HEK293T (cell line): Measurements from ENCODE around the gene SIK1.
"Not testable (repeated sequence)": the region's sequence is repeated elsewhere in the genome, so short reads cannot be mapped to it uniquely, and the experiment has no call there.

ENCODE experiments used
- BHLHE40 ChIP-seq: fragments of 450-650 bp; IDR thresholded peaks from 2 replicates; pipeline ENCODE4 v1.6.1; 2016; ENCODE audit warnings: mild to moderate bottlenecking, moderate library complexity, borderline replicate concordance
- ELF4 ChIP-seq: fragments of 450-650 bp; IDR thresholded peaks from 2 replicates; pipeline ENCODE4 v1.6.1; 2017; ENCODE audit warnings: antibody characterized with exemption
- FOXA1 ChIP-seq: fragments of 450-650 bp; IDR thresholded peaks from 2 replicates; pipeline ENCODE4 v1.6.1; 2016; ENCODE audit warnings: mild to moderate bottlenecking
- NFRKB ChIP-seq: fragments of 450-650 bp; IDR thresholded peaks from 2 replicates; pipeline ENCODE4 v1.6.1; 2016; ENCODE audit warnings: mild to moderate bottlenecking, moderate library complexity
- SP1 ChIP-seq: fragments of 450-650 bp; IDR thresholded peaks from 2 replicates; pipeline ENCODE4 v1.6.1; 2017

DNA sequence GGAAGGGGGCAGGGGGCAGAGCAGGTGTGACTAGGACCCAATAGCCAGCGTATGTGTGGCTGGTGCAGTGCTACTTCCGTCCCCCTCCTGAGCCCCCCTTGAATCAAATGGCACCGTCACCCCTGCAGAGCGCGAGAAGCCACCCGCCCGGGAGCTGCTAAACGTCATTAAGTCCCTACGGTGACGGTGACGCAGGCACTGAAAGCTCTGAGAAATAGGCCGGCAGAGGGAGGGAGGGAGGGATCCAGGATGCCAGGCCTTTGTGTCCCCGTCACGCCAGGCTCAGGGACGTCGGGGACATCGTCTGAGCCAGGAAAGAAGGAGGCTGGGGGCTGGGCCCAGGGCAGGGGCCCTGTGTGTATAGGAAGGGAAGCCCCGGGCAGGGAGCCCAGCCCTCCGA lies 43.6 kb downstream of the SIK1 start:
- not testable (repeated sequence) for TF ChIP-seq FOXA1, SP1, ELF4, BHLHE40, NFRKB
